ENCODE results near the gene IQGAP1.
"Not testable (repeated sequence)": the region's sequence is repeated elsewhere in the genome, so short reads cannot be mapped to it uniquely, and the experiment has no call there.

Gene IQGAP1

DNA sequence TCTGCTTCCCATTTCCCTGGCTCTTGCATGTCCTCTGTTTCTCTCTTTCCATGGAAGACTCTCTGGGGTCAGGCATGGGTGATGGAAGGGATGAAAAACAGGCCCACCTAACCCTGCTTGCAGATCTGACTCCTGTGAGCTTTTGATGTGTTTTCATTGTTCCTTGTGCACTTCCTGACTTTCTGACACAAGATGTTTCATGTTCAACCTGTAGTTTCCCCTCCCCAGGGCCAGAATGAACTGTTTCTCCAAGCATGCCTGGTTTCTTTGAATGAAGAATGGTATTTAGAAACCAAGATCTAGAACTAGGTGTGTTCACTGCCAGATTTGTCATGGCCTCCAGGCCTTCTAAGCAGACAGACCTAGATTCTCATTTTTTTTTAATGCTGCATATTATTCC, 105.6 kb downstream of the IQGAP1 start:
- DNase-seq, result no peak

DNA sequence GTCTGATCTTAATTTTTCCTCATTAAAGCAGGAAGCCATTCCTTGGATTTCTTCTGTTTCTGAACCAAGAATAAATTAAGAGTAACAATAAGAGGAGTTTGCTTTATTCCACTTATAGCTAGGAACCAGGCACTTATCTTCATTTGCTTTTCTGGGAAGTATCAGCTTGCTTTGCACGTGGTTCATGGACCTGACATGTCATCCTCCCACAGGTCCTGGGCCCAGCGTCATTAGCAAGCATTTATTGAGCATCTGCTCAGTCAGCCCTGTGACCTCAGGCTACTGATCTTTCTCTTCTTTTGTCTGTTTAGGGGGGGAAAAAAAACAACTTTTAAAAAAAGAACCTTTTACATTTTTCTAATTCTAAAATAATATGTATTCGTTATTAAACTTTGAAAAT, 107.0 kb downstream of the IQGAP1 start:
- no peak for DNase-seq

DNA sequence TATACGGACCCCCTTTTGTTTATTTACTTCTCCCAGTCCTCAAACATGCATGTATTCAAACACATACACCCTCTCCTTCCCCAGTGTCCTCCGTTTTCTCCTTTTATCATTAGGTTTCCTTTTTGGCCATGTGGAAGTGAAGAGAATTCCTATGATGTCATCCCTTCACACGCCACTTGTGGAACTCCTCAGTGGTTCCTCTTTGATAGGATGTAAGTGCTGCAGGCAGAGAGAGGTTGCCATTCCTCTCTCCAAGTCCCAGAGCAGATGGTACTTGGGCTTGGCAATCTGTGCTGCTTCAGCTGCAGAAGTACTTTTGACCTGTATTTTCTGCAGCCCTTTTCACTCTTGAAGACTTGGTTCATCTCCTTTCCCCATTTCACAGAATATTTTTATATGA, 108.7 kb downstream of the IQGAP1 start:
- peak; percentile 71 for DNase-seq

DNA sequence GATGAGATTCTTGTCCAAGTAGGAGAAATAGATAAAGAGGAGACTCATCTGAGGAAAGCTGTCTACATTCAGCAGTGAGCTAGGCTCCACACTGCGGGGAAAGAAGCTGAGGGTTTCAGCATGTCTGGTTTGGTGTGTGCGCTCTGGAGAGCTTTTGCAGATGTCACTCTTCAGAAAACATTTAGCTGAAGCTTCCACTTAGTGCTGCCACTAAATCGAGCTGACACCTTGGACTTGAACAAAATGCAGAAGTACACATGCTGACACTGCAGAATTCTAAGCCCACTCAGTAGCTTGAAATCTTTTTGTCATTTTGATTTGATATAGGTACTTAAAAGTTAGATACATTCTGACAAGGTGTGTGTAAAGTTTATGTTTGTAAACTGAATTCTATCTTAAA, 109.3 kb downstream of the IQGAP1 start:
- peak; percentile 38 for DNase-seq

DNA sequence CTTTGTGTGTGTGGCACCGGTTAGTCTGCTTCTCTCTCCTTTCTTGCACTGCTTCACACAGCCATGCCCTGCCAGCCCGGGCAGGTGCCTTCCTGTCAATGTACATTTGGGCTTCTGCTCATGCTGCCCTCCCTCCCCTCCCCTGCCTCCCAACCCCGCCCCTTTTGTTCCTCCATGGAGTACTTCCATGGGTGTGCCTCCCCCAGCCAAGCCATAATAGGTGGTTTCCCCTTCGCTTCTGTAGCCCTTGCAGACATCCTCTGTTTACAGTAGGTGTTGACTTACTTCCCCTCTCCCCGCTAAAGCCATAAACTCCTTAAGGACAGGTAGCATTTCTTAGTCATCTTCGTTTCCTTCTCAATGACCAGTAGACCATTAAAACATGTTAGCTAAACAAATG, 109.9 kb downstream of the IQGAP1 start:
- no peak for DNase-seq

DNA sequence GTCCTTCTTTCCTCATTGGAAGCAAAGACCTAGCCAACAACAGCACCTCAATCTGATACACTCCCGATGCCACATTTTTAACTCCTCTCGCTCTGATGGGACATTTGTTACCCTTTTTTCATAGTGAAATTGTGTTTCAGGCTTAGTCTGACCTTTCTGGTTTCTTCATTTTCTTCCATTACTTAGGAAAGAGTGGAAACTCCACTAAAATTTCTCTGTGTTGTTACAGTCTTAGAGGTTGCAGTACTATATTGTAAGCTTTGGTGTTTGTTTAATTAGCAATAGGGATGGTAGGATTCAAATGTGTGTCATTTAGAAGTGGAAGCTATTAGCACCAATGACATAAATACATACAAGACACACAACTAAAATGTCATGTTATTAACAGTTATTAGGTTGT, 112.1 kb downstream of the IQGAP1 start:
- DNase-seq, result no peak

DNA sequence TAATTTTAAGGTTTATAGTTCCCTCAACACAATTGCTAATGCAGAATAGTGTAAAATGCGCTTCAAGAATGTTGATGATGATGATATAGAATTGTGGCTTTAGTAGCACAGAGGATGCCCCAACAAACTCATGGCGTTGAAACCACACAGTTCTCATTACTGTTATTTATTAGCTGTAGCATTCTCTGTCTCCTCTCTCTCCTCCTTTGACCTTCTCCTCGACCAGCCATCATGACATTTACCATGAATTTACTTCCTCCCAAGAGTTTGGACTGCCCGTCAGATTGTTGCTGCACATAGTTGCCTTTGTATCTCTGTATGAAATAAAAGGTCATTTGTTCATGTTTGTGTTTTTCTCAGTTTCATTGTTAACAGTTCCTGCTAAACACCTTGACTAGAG, 113.9 kb downstream of the IQGAP1 start:
- no peak for DNase-seq

DNA sequence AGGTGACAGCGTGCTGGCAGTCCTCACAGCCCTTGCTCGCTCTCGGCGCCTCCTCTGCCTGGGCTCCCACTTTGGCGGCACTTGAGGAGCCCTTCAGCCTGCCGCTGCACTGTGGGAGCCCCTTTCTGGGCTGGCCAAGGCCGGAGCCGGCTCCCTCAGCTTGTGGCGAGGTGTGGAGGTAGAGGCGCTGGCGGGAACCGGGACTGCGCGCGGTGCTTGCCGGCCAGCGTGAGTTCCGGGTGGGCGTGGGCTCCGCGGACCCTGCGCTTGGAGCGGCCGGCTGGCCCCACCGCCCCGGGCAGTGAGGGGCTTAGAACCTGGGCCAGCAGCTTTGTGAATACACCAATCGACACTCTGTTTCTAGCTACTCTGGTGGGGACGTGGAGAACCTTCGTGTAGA, 122.7 kb downstream of the IQGAP1 start:
- DNase-seq, result not testable (repeated sequence)

DNA sequence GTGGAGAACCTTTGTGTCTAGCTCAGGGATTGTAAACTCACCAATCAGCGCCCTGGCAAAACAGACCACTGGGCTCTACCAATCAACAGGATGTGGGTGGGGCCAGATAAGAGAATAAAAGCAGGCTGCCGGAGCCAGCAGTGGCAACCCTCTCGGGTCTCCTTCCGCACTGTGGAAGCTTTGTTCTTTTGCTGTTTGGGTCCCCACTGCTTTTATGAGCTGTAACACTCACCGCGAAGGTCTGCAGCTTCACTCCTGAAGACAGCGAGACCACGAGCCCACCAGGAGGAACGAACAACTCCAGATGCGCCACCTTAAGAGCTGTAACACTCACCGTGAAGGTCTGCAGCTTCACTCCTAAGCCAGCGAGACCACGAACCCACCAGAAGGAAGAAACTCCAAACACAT, 123.2 kb downstream of the IQGAP1 start:
- not testable (repeated sequence) for DNase-seq

DNA sequence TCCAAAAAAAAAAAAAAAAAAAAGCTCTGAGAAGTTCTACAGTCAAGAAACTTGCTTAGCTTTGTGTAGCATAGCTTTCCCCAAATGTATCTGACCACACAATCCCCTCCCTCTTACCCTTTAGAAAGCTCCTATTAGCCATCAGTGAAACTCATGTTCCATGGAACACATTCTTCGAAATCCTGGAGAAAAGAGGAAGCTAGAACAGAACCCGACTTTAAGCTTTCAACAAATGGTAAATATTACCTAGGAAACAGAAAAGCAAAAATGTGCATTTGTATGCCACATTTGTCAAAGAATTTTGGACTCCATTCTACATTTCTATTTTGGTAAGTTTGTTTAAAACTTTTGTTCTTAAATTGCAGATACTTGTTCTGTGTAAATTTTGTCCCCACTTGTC, 124.2 kb downstream of the IQGAP1 start:
- DNase-seq, result no peak

DNA sequence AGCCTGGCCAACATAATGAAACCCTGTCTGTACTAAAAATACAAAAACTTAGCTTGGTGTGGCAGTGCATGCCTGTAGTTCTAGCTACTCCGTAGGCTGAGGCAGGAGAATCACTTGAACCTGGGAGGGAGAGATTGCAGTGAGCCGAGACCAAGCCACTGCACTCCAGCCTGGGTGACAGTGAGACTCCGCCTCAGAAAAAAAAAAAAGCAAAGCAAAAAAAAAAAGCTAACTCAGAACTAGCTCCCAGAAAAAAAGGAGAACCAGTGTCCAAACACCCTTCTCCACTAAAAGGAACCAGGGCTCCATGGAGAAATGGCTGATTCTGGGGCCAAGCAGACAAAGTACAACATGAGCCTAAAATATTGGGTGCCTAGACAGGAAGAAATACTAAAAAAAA, 124.9 kb downstream of the IQGAP1 start:
- DNase-seq, result no peak

DNA sequence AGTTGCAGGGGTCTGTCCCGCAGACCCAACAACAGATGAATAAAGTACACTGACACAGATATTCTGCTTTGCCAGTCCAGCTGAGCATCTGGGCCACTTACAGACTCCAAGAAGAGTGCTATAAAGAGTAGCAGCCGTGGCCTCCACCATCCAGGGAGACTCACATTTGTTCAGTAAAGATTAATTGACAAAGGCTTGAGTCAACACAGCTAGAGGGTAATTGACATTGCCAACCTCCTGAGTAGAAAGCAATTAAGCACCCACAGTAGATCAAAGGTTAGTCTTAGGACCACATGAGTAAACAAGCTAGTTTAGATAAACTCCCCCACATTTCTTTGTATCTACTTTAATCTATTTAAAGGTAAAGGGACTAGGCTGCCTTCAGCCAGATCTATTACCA, 125.4 kb downstream of the IQGAP1 start:
- DNase-seq, result no peak

DNA sequence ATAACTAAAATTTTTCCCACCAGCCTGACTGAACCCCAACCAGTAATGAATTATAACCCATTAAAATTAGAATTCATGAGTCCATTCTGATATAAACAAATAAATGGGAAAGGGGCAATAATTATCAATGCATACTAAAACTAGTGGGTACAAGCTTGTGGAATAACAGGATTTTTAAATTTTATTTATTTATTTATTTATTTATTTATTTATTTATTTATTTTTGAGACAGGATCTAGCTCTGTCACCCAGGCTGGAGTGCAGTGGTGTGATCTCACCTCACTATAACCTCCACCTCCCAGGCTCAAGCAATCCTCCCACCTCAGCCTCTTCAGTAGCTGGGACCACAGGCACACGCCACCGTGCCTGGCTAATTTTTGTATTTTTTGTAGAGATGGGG, 125.9 kb downstream of the IQGAP1 start:
- DNase-seq, result not testable (repeated sequence)

DNA sequence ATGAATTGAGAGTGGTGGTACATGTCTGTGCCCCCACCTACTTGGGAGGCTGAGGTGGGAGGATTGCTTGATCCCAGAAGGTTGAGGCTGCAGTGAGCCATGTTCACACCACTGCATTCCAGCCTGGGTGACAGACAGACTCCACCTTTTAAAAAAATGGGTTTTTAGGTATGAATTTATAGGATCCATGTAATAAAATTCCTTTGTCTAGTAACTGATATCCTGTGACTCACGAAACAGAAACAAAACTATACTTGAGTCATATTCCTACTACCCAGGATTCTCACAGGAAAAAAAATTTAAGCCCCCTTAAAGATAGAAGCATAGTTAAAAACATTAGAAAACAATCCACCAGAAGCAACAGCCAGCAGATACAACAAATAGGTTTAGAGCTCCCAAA, 131.6 kb downstream of the IQGAP1 start:
- no peak for DNase-seq

DNA sequence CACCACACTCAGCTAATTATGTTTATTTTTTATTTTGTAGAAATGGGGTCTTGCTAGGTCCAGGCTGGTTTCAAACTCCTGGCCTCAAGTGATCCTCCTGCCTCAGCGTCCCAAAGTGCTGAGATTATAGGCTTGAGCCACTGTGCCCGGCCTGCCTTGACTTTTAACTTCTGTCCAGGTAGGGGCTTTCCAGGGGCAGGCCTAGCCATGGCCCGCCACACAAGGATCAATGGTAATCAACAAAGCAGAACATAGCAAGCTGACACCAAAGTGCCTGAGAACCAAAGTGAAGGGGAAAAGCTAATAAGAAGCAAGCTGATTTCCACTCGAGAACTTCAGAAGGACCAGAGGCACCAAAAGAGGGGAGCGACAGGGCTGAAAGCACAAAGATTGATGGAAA, 132.3 kb downstream of the IQGAP1 start:
- no peak for DNase-seq

DNA sequence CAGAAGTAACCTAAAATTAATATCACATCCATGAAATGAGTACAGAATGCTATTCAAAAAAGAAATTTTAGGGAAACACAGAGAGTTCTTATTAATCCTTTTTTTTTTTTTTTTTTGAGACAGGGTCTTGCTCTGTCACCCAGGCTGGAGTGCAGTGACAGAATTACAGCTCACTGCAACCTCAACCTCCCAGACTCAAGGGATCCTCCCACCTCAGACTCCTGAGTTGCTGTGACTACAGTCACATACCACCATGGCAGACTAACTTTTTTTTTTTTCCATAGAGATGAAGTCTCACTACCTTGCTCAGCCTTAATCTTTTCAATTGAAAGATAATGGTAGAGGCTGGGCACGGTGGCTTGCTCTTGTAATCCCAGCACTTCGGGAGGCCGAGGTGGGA, 135.3 kb downstream of the IQGAP1 start:
- no peak for DNase-seq

DNA sequence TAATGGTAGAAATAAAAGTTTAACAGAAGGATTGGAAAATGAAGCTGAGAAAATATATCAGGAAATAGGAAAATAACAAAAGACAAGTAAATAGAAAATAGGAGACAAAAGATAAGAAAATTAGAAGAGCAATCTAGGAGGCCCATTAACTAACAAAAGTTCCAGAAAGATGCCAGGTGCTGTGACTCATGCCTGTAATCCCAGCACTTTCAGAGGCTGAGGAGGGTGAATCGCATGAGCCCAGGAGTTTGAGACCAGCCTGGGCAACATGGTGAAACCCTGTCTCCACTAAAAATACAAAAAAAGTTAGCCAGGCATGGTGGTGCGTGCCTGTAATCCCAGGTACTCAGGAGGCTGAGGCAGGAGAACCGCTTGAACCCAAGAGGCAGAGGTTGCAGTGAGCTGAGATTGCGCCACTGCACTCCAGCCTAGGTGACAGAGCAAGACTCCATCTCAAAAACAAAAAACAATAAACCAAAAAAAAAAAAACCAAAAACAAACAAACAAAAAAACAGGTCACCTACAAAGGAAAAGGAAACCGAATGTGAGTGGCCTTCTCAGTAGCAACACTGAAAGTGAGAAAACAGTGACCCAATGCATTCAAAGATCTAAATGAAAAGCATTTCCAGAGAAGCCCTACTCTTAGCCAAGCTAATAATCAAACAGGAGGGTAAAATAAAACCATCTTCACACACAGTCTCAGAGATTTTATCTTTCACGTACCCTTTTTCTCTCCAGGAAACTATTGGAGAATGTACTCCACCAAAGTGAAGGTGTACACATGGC, 136.2 kb downstream of the IQGAP1 start:
- DNase-seq, result not testable (repeated sequence)

DNA sequence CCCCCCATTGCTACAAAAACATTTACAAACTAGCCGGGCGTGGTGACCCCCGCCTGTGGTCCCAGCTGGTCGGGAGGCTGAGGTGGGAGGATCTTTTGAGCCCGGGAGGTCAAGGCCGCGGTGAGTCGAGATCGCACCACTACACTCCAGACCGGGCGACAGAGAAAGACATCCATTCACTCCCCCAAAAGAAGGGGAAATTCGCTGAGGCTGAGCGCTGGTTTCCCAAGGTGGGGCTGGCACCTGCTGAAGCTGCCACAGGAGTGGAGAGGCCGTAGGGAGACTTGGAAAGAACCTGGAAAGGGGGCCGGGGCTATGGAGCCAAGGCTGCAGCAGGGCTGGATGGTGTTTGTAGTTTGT, 140.9 kb downstream of the IQGAP1 start:
- no peak for DNase-seq

DNA sequence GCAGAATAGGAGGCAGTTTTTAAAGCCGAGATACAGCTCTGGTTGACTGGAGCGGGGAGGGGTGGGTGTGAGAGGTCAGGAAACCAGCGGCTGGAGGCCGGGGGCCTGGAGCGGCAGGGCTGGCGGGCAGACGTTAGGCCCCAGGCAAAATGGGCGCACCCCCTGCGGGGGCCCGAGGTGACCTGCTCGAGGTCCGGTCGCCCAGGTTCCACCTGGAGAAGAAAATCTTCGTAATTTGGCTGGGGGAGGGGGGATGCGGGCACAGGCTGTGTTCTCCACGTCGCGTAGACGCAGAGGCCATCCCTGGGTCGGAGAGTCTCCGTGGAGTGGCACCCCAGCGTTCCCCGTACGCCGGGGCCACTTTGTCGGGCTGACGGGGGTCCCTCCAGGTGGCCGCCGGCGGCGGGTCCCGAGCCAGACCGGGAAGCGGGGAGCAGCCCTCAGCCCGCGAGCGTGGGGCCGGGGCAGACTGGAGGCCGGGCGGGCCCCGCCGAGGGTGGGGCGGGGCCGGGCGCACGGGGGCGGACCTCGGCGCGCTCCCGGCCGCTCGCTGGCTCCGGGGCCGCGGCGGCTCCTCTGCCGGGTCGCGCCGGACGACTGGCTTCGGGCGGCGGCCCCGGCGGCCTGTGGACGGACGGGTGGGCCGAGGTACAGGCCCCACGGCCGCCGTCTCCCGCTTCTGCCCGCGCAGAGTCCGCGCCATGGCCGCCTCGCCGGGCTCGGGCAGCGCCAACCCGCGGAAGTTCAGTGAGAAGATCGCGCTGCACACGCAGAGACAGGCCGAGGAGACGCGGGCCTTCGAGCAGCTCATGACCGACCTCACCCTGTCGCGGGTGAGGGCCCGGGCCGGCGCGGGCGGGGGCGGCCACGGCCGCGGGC, 141.6 kb downstream of the IQGAP1 start, which contains the start of gene CRTC3:
TSS of gene CRTC3 (plus strand) at position 553 of the 879 bp plus-strand sequence. CDS start at position 702, 149 bp downstream.
- DNase-seq, result no peak

DNA sequence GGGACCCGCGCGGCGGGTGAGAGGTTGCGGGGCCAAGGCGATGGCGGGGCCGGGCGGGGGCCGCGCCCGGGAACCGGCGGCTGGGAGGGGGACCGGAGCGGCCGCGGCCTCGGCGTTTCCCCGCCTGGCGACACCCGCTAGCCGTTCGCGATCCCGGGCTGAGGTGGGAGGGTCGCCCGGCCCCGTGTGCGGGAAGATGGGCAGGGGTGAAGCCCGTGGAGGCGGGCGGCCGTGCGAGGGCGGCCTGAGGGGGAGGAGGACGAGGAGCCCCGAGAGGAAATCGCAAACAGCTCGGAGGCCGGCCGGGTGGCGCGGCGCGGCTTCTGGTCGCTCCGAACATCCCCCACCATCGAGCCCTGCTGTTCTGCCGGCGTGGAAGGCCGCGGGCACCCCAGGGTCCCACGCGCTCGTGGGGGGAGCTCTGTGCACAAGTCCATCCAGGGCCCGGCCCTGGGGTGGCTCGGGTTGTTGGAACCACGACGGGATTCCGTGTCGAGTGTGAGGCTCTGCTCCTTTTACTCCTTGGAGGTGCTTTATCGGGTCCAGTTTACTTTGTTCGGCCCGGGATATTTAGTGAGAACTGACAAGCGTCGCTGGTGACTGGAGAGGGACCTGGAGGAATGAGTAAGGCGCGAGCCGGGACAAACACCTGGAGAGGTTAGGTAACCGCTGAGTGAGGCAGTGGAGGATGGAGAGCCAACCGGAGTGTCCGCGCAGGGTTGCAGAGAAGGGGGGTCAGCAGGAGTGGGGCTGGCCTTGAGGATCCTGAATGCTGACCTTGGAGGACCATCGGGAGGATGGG, 142.4 kb downstream of the IQGAP1 start:
- DNase-seq, result no peak

DNA sequence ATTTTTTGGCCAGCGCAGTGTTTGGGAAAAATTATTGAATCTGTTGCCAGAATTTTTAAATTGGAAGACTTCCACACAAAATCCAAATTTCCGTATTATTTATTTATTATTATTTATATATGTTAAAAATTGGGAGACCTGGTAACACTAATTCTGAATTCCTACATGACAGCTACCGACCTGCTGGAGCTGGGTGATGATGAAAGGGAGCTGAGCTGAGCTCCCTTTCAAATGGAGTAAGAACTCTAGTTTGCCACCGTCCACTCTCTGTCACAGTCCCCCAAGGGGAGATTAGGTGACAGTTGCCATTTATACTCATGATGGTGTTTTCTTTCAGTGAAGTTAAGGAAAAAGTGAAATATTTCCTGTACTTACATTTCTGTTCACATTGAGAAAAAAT, 143.1 kb downstream of the IQGAP1 start:
- no peak for DNase-seq

DNA sequence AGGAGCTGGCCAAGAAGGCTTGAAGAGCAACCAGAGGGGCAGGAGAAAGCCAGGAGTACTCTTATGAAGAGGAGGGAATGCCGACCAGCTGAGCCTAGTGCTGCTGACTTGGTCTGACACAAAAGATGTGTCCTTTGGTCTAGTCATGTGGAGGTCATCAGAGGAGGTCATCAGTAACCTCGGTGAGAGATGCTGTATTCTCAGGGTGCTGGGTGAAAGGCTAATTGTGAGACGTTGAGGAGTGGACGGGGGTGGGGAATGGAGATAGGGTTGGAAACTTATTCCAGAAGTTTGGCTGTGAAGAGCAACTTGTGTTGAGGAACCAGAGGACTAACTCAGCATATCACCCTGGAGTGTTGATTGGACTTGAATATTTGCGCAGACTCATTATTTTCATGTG, 147.2 kb downstream of the IQGAP1 start:
- no peak for DNase-seq

DNA sequence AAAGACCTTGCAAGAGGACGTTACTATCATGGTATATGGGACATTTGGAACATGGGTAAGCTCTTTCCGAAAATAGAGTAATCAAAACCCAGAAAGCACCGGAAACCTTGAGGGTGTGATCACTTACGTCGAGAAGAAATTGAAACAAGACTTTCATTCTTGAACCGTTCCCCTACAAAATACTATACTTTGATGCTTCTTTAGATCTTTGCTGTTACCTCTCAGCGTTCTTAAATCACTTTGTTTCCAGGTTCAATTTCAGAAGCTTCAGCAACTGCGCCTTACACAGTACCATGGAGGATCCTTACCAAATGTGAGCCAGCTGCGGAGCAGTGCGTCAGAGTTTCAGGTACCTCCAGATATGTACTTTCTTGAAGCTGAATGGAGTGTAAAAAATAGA, 151.7 kb downstream of the IQGAP1 start:
- no peak for DNase-seq

Measured in NCI-H524 treated with DMSO at 0.1 percent for 48 hours (cell line).